HepG2 (cell line): ENCODE results near the gene STON1. TPM values are rescaled to one million over a fixed set of nuclear protein-coding genes. Genes with fewer than 3 reads are reported as not detected.

Source experiments
- ATAC-seq: fragments of 200-7000 bp; cut with Tn5 transposase; 3 replicates; pipeline ENCODE4 v1.9.1; 2020; ENCODE audit warnings: mild to moderate bottlenecking, moderate library complexity
- BruUV-seq: library from RNA; stranded (reverse); fragments of 400-500 nt; replicated peaks from 2 replicates; lab custom pipeline; 2021; lab: Mats Ljungman, UMichigan
- CTCF ChIA-PET: fragments of 300-600 bp; formaldehyde crosslinking; extraction: SDS; loops from one replicate; lab custom pipeline; 2021; ENCODE audit warnings: low total read pairs, inconsistent platforms, low intra/inter-chr PET ratio; lab: Yijun Ruan, JAX
- POLR2A ChIA-PET: fragments of 350-600 bp; sonication (Branson Sonifier 250); formaldehyde crosslinking; loops from one replicate; lab custom pipeline; 2020; ENCODE audit warnings: antibody characterized with exemption, inconsistent platforms; lab: Yijun Ruan, JAX
- DNase-seq: peaks from one replicate; pipeline ENCODE4 v3.0.0-alpha.2; 2015; ENCODE audit warnings: low spot score
- FAIRE-seq: peaks from 3 replicates; lab custom pipeline; 2011; peaks lifted over from hg19 to GRCh38; lab: Jason Lieb, UNC
- H2AFZ ChIP-seq: one replicate; pipeline ENCODE4 v1.6.1; 2011; ENCODE audit warnings: low read length, inconsistent platforms
- H3K27ac ChIP-seq: fragments of 300-600 bp; 3 replicates; pipeline ENCODE4 v1.8.0; 2011; ENCODE audit warnings: mixed run types, mild to moderate bottlenecking, mixed read lengths, low read length, inconsistent platforms; ENCODE audit not compliant: insufficient read depth; ENCODE audit errors: extremely low read length
- H3K27me3 ChIP-seq, 2 experiments: fragments of 200-600 bp in 1 of 2; 2 replicates in 1 of 2; 3 replicates in 1 of 2; pipeline versions ENCODE4 v1.6.0 to v1.8.0; 2011; ENCODE audit warnings: low read length in 2 of 2, mild to moderate bottlenecking in 2 of 2, moderate library complexity in 2 of 2, inconsistent platforms in 1 of 2; ENCODE audit not compliant: insufficient read depth in 2 of 2, control insufficient read depth in 1 of 2
- H3K36me3 ChIP-seq, 2 experiments: fragments of 200-600 bp in 1 of 2; replicated peaks in 1 of 2; 2 replicates in 1 of 2; 3 replicates in 1 of 2; pipeline versions ENCODE4 v1.5.1 to v1.8.0; 2011; ENCODE audit warnings: low read length in 2 of 2, inconsistent platforms in 1 of 2; ENCODE audit not compliant: insufficient read depth in 2 of 2, control insufficient read depth in 1 of 2
- H3K4me1 ChIP-seq: 2 replicates; pipeline ENCODE4 v1.5.1; 2012; ENCODE audit warnings: low read length, inconsistent platforms; ENCODE audit not compliant: insufficient read depth
- H3K4me2 ChIP-seq: 2 replicates; pipeline ENCODE4 v1.6.0; 2011; ENCODE audit warnings: low read depth, low read length, inconsistent platforms
- H3K4me3 ChIP-seq, 3 experiments: fragments of 200-600 bp in 1 of 3; sonication (generic), shearing (Covaris generic) in 1 of 3; replicated peaks in 1 of 3; 2 replicates each; pipeline ENCODE4 v1.5.1; 2011 to 2016; ENCODE audit warnings: low read length in 3 of 3, inconsistent platforms in 2 of 3, low read depth in 2 of 3, mild to moderate bottlenecking in 2 of 3, control low read depth in 1 of 3, mixed read lengths in 1 of 3; ENCODE audit not compliant: insufficient read depth in 1 of 3
- H3K79me2 ChIP-seq: one replicate; pipeline ENCODE4 v1.6.1; 2011; ENCODE audit warnings: low read length, inconsistent platforms; ENCODE audit not compliant: insufficient read depth
- H3K9ac ChIP-seq: 2 replicates; pipeline ENCODE4 v1.6.0; 2011; ENCODE audit warnings: mild to moderate bottlenecking, low read depth, low read length, inconsistent platforms; ENCODE audit not compliant: insufficient read depth
- H3K9me3 ChIP-seq: 2 replicates; pipeline ENCODE4 v1.5.1; 2012; ENCODE audit warnings: mild to moderate bottlenecking, low read length
- H4K20me1 ChIP-seq: 2 replicates; pipeline ENCODE4 v1.6.0; 2011; ENCODE audit warnings: inconsistent platforms, mild to moderate bottlenecking, low read length, moderate library complexity; ENCODE audit not compliant: insufficient read depth
- RORA ChIP-seq: sonication (generic); formaldehyde crosslinking; IDR thresholded peaks from 2 replicates; pipeline ENCODE4 v1.5.0; 2020; ENCODE audit warnings: mild to moderate bottlenecking, missing genetic modification reagents, moderate library complexity
- SNRNP70 ChIP-seq: fragments of 200-400 bp; formaldehyde crosslinking; IDR thresholded peaks from 2 replicates; pipeline ENCODE4 v1.6.1; 2017; ENCODE audit warnings: mild to moderate bottlenecking, low read depth, low read length, moderate library complexity
- SSRP1 ChIP-seq: IDR thresholded peaks from 2 replicates; pipeline ENCODE4 v1.6.1; 2016; ENCODE audit warnings: control low read depth
- WGBS: methylation state at CpG from one replicate; pipeline ENCODE4 v1.1.6; 2017; ENCODE audit warnings: low lambda C conversion rate; 5-methylcytosine and 5-hydroxymethylcytosine counted together
- in situ Hi-C: cut with HindIII; loops from 2 replicates; pipeline ENCODE4 v1.10.0; 2017; ENCODE audit warnings: low pct_unique_long_range_greater_than_20kb; ENCODE audit not compliant: extremely low pct_ligation_motif_present
- intact Hi-C: fragments of 100-400 bp; cut with micrococcal nuclease; formaldehyde crosslinking; loops from one replicate; pipeline ENCODE4 v1.10.0; 2022; ENCODE audit not compliant: unreplicated experiment
- polyA plus RNA-seq, 8 experiments: library from polyadenylated mRNA; depleted of rRNA in 3 of 8; stranded (reverse) in 7 of 8; unstranded in 1 of 8; fragments of >200 nt; fragmentation: Illumina TruSeq in 4 of 8; extraction: Trizol in 4 of 8; gene quantifications; 2 replicates each; pipeline versions ENCODE4 v1.2.1 to v1.2.3, GENCODE V29; 2011 to 2016; ENCODE audit warnings: low read depth in 4 of 8, missing spikeins in 1 of 8, mixed read lengths in 1 of 8; ENCODE audit not compliant: insufficient read depth in 1 of 8
- total RNA-seq, 5 experiments: library from RNA; depleted of rRNA; stranded (reverse); fragments of >200 nt; fragmentation: Illumina TruSeq; extraction: Trizol; gene quantifications; 2 replicates each; pipeline ENCODE4 v1.2.3, GENCODE V29; 2016; ENCODE audit warnings: low read depth in 1 of 5
- TF ChIP-seq, protein P1 (sequence below): sonication (generic); IDR thresholded peaks from 2 replicates; pipeline ENCODE4 v1.6.1; 2016; ENCODE audit warnings: low read depth, borderline replicate concordance
- TF ChIP-seq, protein P2 (sequence below): sonication (generic); formaldehyde crosslinking; IDR thresholded peaks from 2 replicates; pipeline ENCODE4 v1.5.0; 2020; ENCODE audit warnings: mild to moderate bottlenecking, missing genetic modification reagents

Gene STON1
- total and polyA plus RNA-seq, 2 of the 13 experiments (the other 11 are each of a cell fraction or from before 2014, with no cell fraction given): 0.09 to 0.28 TPM

DNA sequence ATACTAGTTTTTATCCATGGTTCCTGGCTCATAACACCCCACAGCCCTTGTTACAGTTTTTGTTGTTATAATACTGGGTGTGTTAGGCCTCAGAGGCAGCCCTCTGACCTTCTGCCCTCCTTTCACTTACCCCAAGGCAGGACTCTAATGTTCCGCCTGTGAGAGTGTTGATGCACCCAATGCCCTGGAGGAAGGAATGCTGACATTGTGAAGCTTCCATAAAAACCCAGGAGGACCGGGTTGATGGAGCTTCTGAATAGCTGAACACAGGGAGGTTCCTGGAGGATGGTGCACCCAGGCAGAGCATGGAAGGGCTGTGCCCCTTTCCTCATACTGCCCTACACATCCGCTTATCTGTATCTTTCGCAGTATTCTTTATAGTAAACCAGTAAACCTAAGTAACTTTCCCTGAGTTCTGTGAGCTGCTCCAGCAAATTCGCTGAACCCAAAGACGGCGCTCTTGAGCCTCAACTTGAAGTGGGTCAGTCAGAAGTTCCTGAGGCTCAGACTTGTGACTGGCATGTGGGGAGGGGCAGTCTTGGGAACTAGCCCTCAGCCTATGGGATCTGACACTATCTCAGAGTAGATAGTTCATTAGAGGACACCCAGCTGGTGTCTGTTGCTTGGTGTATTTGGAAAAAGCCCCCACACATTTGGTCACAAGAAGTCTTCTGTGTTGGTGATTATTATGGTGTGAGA, 10.4 kb downstream of the STON1 start:
- intact Hi-C loops (no loop called here), in situ Hi-C loops (no loop called here)
- Histone ChIP-seq H2AFZ (no peak overlapping the region), H3K4me2 (no peak overlapping the region), H3K9ac (no peak overlapping the region), H4K20me1 (no peaks in the 10 kb centered on the region), H3K9me3 (no peaks in the 10 kb centered on the region), H3K79me2 (no peaks in the 10 kb centered on the region), H3K27ac (no peak overlapping the region), H3K36me3 (no peaks in the 10 kb centered on the region), H3K4me1 (no peaks in the 10 kb centered on the region), H3K4me3 (no peak overlapping the region), H3K27me3 (no peaks in the 10 kb centered on the region)
- POLR2A ChIA-PET: no interaction called here
- BruUV-seq: no TSS peak
- DNase-seq (no peak), ATAC-seq (peak; percentile 31), FAIRE-seq (no peak)
- WGBS: 73% methylated on average over 7 of the region's 7 CpGs
- TF ChIP-seq SNRNP70 (no peak), RORA (CRISPR knock-in tag) (no peak), SSRP1 (CRISPR knock-in tag) (no peak)
- TF ChIP-seq, protein P1, sequence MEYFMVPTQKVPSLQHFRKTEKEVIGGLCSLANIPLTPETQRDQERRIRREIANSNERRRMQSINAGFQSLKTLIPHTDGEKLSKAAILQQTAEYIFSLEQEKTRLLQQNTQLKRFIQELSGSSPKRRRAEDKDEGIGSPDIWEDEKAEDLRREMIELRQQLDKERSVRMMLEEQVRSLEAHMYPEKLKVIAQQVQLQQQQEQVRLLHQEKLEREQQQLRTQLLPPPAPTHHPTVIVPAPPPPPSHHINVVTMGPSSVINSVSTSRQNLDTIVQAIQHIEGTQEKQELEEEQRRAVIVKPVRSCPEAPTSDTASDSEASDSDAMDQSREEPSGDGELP: no peak
- TF ChIP-seq, protein P2, sequence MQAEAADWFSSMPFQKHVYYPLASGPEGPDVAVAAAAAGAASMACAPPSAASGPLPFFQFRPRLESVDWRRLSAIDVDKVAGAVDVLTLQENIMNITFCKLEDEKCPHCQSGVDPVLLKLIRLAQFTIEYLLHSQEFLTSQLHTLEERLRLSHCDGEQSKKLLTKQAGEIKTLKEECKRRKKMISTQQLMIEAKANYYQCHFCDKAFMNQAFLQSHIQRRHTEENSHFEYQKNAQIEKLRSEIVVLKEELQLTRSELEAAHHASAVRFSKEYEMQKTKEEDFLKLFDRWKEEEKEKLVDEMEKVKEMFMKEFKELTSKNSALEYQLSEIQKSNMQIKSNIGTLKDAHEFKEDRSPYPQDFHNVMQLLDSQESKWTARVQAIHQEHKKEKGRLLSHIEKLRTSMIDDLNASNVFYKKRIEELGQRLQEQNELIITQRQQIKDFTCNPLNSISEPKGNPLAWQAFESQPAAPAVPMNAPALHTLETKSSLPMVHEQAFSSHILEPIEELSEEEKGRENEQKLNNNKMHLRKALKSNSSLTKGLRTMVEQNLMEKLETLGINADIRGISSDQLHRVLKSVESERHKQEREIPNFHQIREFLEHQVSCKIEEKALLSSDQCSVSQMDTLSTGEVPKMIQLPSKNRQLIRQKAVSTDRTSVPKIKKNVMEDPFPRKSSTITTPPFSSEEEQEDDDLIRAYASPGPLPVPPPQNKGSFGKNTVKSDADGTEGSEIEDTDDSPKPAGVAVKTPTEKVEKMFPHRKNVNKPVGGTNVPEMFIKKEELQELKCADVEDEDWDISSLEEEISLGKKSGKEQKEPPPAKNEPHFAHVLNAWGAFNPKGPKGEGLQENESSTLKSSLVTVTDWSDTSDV (CRISPR knock-in tag): no peak
- CTCF ChIA-PET: no interaction called here
